ENCODE data around the gene PPWD1. TPM values are rescaled to one million over a fixed set of nuclear protein-coding genes. Genes with fewer than 3 reads are reported as not detected.
A peak's percentile ranks its signal among the peaks of the same experiment; 100 is the strongest.
"Not testable (repeated sequence)": the region's sequence is repeated elsewhere in the genome, so short reads cannot be mapped to it uniquely, and the experiment has no call there.

PPWD1 gene
- total RNA-seq, 4 donors from 2014 or later: 46.8 to 74.3 (median 57.2) TPM

GRCh38 chr5:65620021-65620420 is 56.9 kb downstream of the PPWD1 start:
- Histone ChIP-seq H3K27ac (no peak overlapping the region), H3K27me3 (no peaks in the 10 kb centered on the region), H3K36me3 (peaks cover 0 to 21% (median 0%) of the 10 kb centered on the region in 3 donors), H3K4me3 (no peak overlapping the region), H3K4me1 (peaks cover 0 to 44% (median 16%) of the 10 kb centered on the region in 4 donors), H3K9me3 (no peaks in the 10 kb centered on the region)
- DNase-seq (ENCODE audit: low spot score in 2 of 2): no peak
- 89 to 91% methylated on average over 4 of the region's 4 CpGs for WGBS, 2 donors
- TF ChIP-seq POLR2A (IDR thresholded peaks at IDR 0.05): no peak
- TF ChIP-seq CTCF (IDR thresholded peaks at IDR 0.05): no peak
- TF ChIP-seq EP300 (IDR thresholded peaks at IDR 0.05): no peak

- H3K4me1 ChIP-seq: peaks cover 6 to 61% (median 18%) of the 10 kb centered on the region in 4 donors
Measured at GRCh38 chr5:65621961-65622360, 58.9 kb downstream of the PPWD1 start.

GRCh38 chr5:65623482-65623881 is 60.4 kb downstream of the PPWD1 start:
- DNase-seq (ENCODE audit: low spot score in 2 of 2): no peak
- H3K27ac ChIP-seq: peak overlapping the region in 3 of 4 donors; percentile 80 to 93 (median 86)
- WGBS, 2 donors: 2 to 9% methylated on average over 9 of the region's 9 CpGs
- peaks cover 6 to 55% (median 18%) of the 10 kb centered on the region in 4 donors for H3K4me1 ChIP-seq
- H3K9me3 ChIP-seq: no peaks in the 10 kb centered on the region
- TF ChIP-seq EP300 (IDR thresholded peaks at IDR 0.05) (no peak), CTCF (IDR thresholded peaks at IDR 0.05) (no peak), POLR2A (IDR thresholded peaks at IDR 0.05) (no peak)
- H3K36me3 ChIP-seq: peaks cover 0 to 5% (median 0%) of the 10 kb centered on the region in 3 donors
- H3K4me3 ChIP-seq: peak overlapping the region; percentile 72 to 96 (median 84)
- H3K27me3 ChIP-seq: no peaks in the 10 kb centered on the region

More at GRCh38 chr5:65621961-65622360, 58.9 kb downstream of the PPWD1 start:
- H3K4me3 ChIP-seq; H3K36me3 ChIP-seq; DNase-seq (ENCODE audit: low spot score in 2 of 2); H3K9me3 ChIP-seq; H3K27me3 ChIP-seq; H3K27ac ChIP-seq: not testable (repeated sequence)
- WGBS, 2 donors: 78 to 88% methylated on average over 4 of the region's 4 CpGs

GRCh38 chr5:65624025-65624570 is 61.0 kb downstream of the PPWD1 start, which contains the start of gene TRIM23:
Gene TRIM23 (minus strand): TSS chr5:65624333. CDS start chr5:65624274, 59 bp downstream.
- Histone ChIP-seq H3K27me3 (no peaks in the 10 kb centered on the region), H3K9me3 (no peaks in the 10 kb centered on the region), H3K27ac (peak within 1 kb of the TSS; percentile 66 to 93 (median 83)), H3K4me1 (peaks cover 6 to 49% (median 18%) of the 10 kb centered on the region in 4 donors), H3K4me3 (peak within 1 kb of the TSS; percentile 72 to 96 (median 84)), H3K36me3 (peaks cover 0 to 9% (median 0%) of the 10 kb centered on the region in 3 donors)
- DNase-seq (ENCODE audit: low spot score in 2 of 2): peak; percentile 79 to 84
- TF ChIP-seq CTCF (IDR thresholded peaks at IDR 0.05) (no peak), POLR2A (IDR thresholded peaks at IDR 0.05) (peak in 1 of 2 donors; percentile 41), EP300 (IDR thresholded peaks at IDR 0.05) (peak in 1 of 2 donors; percentile 62)
- WGBS, 2 donors: 0% methylated on average over 30 to 32 of the region's 32 CpGs

GRCh38 chr5:65624571-65625555 is 61.8 kb downstream of the PPWD1 start, which contains the start of the genes SHLD3 and TRAPPC13:
Gene SHLD3 (plus strand): TSS chr5:65625027. CDS start chr5:65629588, 4,561 bp downstream.
Gene TRAPPC13 (plus strand): TSS chr5:65625027. CDS start chr5:65625061, 34 bp downstream.
- peak; percentile 46 to 84 for DNase-seq (ENCODE audit: low spot score in 2 of 2)
- H3K27ac ChIP-seq: peak within 1 kb of the TSS; percentile 66 to 93 (median 83)
- TF ChIP-seq POLR2A (IDR thresholded peaks at IDR 0.05) (no peak), EP300 (IDR thresholded peaks at IDR 0.05) (peak in 1 of 2 donors; percentile 80), CTCF (IDR thresholded peaks at IDR 0.05) (peak in 2 of 5 experiments; percentile 36 to 45)
- WGBS, 2 donors: 0 to 1% methylated on average over 36 of the region's 36 CpGs
- peak within 1 kb of the TSS; percentile 72 to 96 (median 84) for H3K4me3 ChIP-seq
- no peaks in the 10 kb centered on the region for H3K9me3 ChIP-seq
- peaks cover 0 to 17% (median 0%) of the 10 kb centered on the region in 3 donors for H3K36me3 ChIP-seq
- no peaks in the 10 kb centered on the region for H3K27me3 ChIP-seq
- H3K4me1 ChIP-seq: peaks cover 6 to 43% (median 18%) of the 10 kb centered on the region in 4 donors
